K562 (cell line): ENCODE measurements around the gene SLCO3A1. TPM values are rescaled to one million over a fixed set of nuclear protein-coding genes. Genes with fewer than 3 reads are reported as not detected.

Experiments used
- ATAC-seq: fragments of 200-7000 bp; cut with Tn5 transposase; 3 replicates; pipeline ENCODE4 v1.9.1; 2020; ENCODE audit warnings: moderate library complexity
- BruUV-seq: library from RNA; stranded (reverse); fragments of 400-500 nt; replicated peaks from 2 replicates; lab custom pipeline; 2021; lab: Mats Ljungman, UMichigan
- CTCF ChIA-PET: fragments of 300-600 bp; formaldehyde crosslinking; extraction: SDS; loops from one replicate; lab custom pipeline; 2021; ENCODE audit warnings: low intra/inter-chr PET ratio; lab: Yijun Ruan, JAX
- POLR2A ChIA-PET: fragments of 300-600, 350-650 bp; sonication (Branson Sonifier 250); formaldehyde crosslinking; extraction: SDS; loops from one replicate; lab custom pipeline; 2021; ENCODE audit warnings: antibody characterized with exemption, inconsistent platforms; lab: Yijun Ruan, JAX
- DNase-seq, 4 experiments: peaks; one replicate each; pipeline versions ENCODE4 v3.0.0 to v3.0.0-alpha.2; 2011 to 2018; ENCODE audit warnings: low spot score in 3 of 4, mixed read lengths in 3 of 4; ENCODE audit errors: extremely low read depth in 1 of 4
- FAIRE-seq: peaks from 2 replicates; lab custom pipeline; 2011; peaks lifted over from hg19 to GRCh38; lab: Jason Lieb, UNC
- H2AFZ ChIP-seq: 2 replicates; pipeline ENCODE4 v1.6.0; 2011; ENCODE audit warnings: low read depth, low read length, control low read depth, inconsistent platforms
- H3K27ac ChIP-seq: fragments of 200-600 bp; 3 replicates; pipeline ENCODE4 v1.8.0; 2011; ENCODE audit warnings: low read depth, mild to moderate bottlenecking, control low read depth, inconsistent platforms, low read length, moderate library complexity, mixed read lengths; ENCODE audit errors: extremely low read depth
- H3K27me3 ChIP-seq, 2 experiments: fragments of 300-600 bp in 1 of 2; 2 replicates in 1 of 2; 3 replicates in 1 of 2; pipeline versions ENCODE4 v1.6.0 to v1.8.0; 2011; ENCODE audit warnings: inconsistent platforms in 2 of 2, low read length in 2 of 2, mild to moderate bottlenecking in 1 of 2, mixed read lengths in 1 of 2, moderate library complexity in 1 of 2; ENCODE audit not compliant: control insufficient read depth in 2 of 2, insufficient read depth in 2 of 2
- H3K36me3 ChIP-seq: fragments of 300-600 bp; 3 replicates; pipeline ENCODE4 v1.8.0; 2011; ENCODE audit warnings: mild to moderate bottlenecking, low read length, inconsistent platforms; ENCODE audit not compliant: control insufficient read depth, insufficient read depth
- H3K4me1 ChIP-seq, 2 experiments: fragments of 200-600 bp in 1 of 2; replicated peaks in 1 of 2; 2 replicates in 1 of 2; 3 replicates in 1 of 2; pipeline versions ENCODE4 v1.5.1 to v1.8.0; 2011; ENCODE audit warnings: inconsistent platforms in 2 of 2, low read length in 2 of 2, mild to moderate bottlenecking in 1 of 2, mixed read lengths in 1 of 2, moderate library complexity in 1 of 2; ENCODE audit not compliant: control insufficient read depth in 2 of 2, insufficient read depth in 2 of 2
- H3K4me2 ChIP-seq: 2 replicates; pipeline ENCODE4 v1.6.1; 2011; ENCODE audit warnings: low read length, control low read depth, inconsistent platforms, mixed read lengths; ENCODE audit not compliant: insufficient read depth
- H3K4me3 ChIP-seq: fragments of 200-600 bp; sonication (generic), shearing (Covaris generic); 2 replicates; pipeline ENCODE4 v1.5.1; 2016; ENCODE audit warnings: control low read depth, inconsistent platforms
- H3K79me2 ChIP-seq: fragments of 200-600 bp; 3 replicates; pipeline ENCODE4 v1.8.0; 2011; ENCODE audit warnings: low read length, inconsistent platforms; ENCODE audit not compliant: control insufficient read depth, insufficient read depth
- H3K9ac ChIP-seq, 2 experiments: 2 replicates each; pipeline versions ENCODE4 v1.6.0 to v1.6.1; 2011; ENCODE audit warnings: low read depth in 2 of 2, low read length in 2 of 2, control low read depth in 1 of 2, inconsistent platforms in 1 of 2, mild to moderate bottlenecking in 1 of 2, mixed read lengths in 1 of 2; ENCODE audit not compliant: insufficient read depth in 1 of 2
- H3K9me1 ChIP-seq: one replicate; pipeline ENCODE4 v1.6.0; 2011; ENCODE audit warnings: inconsistent platforms, mild to moderate bottlenecking, low read length, moderate library complexity; ENCODE audit not compliant: control insufficient read depth, insufficient read depth
- H3K9me3 ChIP-seq: replicated peaks from 2 replicates; pipeline ENCODE4 v1.5.1; 2011; ENCODE audit warnings: low read depth, low read length, inconsistent platforms; ENCODE audit not compliant: control insufficient read depth, insufficient read depth
- H4K20me1 ChIP-seq: replicated peaks from 2 replicates; pipeline ENCODE4 v1.6.1; 2011; ENCODE audit warnings: low read length, inconsistent platforms, mixed read lengths; ENCODE audit not compliant: control insufficient read depth, insufficient read depth
- E4F1 ChIP-seq: fragments of 250-450 bp; sonication (Bioruptor Pico); IDR thresholded peaks from 2 replicates; pipeline ENCODE4 v1.5.0; 2021; ENCODE audit warnings: mild to moderate bottlenecking, borderline replicate concordance
- HDAC8 ChIP-seq: fragments of 450-650 bp; IDR thresholded peaks from 2 replicates; pipeline ENCODE4 v1.6.1; 2016; ENCODE audit warnings: mild to moderate bottlenecking, missing genetic modification characterization, moderate library complexity, missing compliant biosample characterization
- HNRNPUL1 ChIP-seq: fragments of 200-400 bp; formaldehyde crosslinking; IDR thresholded peaks from 2 replicates; pipeline ENCODE4 v1.6.1; 2017; ENCODE audit warnings: low read length
- MBD1 ChIP-seq: fragments of 250-450 bp; sonication (Bioruptor Pico); IDR thresholded peaks from 2 replicates; pipeline ENCODE4 v1.8.0; 2022; ENCODE audit warnings: inconsistent platforms
- ZNF444 ChIP-seq: fragments of 250-450 bp; sonication (Bioruptor Pico); IDR thresholded peaks from 2 replicates; pipeline ENCODE4 v1.4.0; 2020; ENCODE audit warnings: mild to moderate bottlenecking, moderate library complexity
- WGBS: fragments of 100-300 bp; shearing (Covaris generic); methylation state at CpG from one replicate; pipeline ENCODE4 v1.1.6; 2016; ENCODE audit warnings: low coverage, mixed read lengths; ENCODE audit not compliant: insufficient coverage; ENCODE audit errors: missing lambda C conversion rate; 5-methylcytosine and 5-hydroxymethylcytosine counted together
- in situ Hi-C: fragments of 300-500 bp; cut with MboI; formaldehyde crosslinking; loops from 4 replicates; pipeline ENCODE4 v1.15.0; 2018; ENCODE audit warnings: inconsistent platforms, mixed read lengths
- intact Hi-C: fragments of 100-400 bp; cut with micrococcal nuclease; formaldehyde crosslinking; loops from 2 replicates; pipeline ENCODE4 v1.14.2; 2022
- polyA plus RNA-seq, 8 experiments: library from polyadenylated mRNA; depleted of rRNA in 4 of 8; stranded (reverse) in 5 of 8; unstranded in 3 of 8; fragments of >200 nt; fragmentation: Nextera tagmentation in 2 of 8; fragmentation: Illumina TruSeq in 1 of 8; extraction: Ambion mirVana in 2 of 8; extraction: Trizol in 1 of 8; gene quantifications; 2 replicates each; pipeline versions ENCODE4 v1.2.1 to v1.2.3, GENCODE V29; 2011 to 2014; ENCODE audit warnings: inconsistent platforms in 1 of 8, missing spikeins in 1 of 8
- total RNA-seq, 7 experiments: library from RNA; depleted of rRNA in 6 of 7; stranded (reverse); fragments of >200 nt in 6 of 7; fragmentation: Illumina TruSeq in 2 of 7; extraction: Trizol in 2 of 7; gene quantifications; 2 replicates each; pipeline versions ENCODE4 v1.2.1 to v1.2.3, GENCODE V29; 2011 to 2021; ENCODE audit warnings: low replicate concordance in 1 of 7
- TF ChIP-seq, protein P1 (sequence below), 2 experiments: fragments of 450-650 bp in 1 of 2; IDR thresholded peaks; 2 replicates each; pipeline ENCODE4 v1.6.1; 2011 to 2017; ENCODE audit warnings: low read depth in 2 of 2, antibody characterized with exemption in 1 of 2, borderline replicate concordance in 1 of 2, low read length in 1 of 2, mild to moderate bottlenecking in 1 of 2, mixed read lengths in 1 of 2; ENCODE audit not compliant: control insufficient read depth in 1 of 2

The SLCO3A1 gene
- total and polyA plus RNA-seq, 9 of the 15 experiments (the other 6 are each of a cell fraction or from before 2014, with no cell fraction given): 0.01 to 0.84 (median 0.06) TPM; not detected in 3

GRCh38 chr15:91897585-91898372 is 44.3 kb downstream of the SLCO3A1 start (continued):
- TF ChIP-seq, protein P1, sequence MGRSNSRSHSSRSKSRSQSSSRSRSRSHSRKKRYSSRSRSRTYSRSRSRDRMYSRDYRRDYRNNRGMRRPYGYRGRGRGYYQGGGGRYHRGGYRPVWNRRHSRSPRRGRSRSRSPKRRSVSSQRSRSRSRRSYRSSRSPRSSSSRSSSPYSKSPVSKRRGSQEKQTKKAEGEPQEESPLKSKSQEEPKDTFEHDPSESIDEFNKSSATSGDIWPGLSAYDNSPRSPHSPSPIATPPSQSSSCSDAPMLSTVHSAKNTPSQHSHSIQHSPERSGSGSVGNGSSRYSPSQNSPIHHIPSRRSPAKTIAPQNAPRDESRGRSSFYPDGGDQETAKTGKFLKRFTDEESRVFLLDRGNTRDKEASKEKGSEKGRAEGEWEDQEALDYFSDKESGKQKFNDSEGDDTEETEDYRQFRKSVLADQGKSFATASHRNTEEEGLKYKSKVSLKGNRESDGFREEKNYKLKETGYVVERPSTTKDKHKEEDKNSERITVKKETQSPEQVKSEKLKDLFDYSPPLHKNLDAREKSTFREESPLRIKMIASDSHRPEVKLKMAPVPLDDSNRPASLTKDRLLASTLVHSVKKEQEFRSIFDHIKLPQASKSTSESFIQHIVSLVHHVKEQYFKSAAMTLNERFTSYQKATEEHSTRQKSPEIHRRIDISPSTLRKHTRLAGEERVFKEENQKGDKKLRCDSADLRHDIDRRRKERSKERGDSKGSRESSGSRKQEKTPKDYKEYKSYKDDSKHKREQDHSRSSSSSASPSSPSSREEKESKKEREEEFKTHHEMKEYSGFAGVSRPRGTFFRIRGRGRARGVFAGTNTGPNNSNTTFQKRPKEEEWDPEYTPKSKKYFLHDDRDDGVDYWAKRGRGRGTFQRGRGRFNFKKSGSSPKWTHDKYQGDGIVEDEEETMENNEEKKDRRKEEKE (IDR thresholded peaks at IDR 0.05; ENCODE audit: borderline replicate concordance in 1 of 2, control insufficient read depth in 1 of 2, low read depth in 2 of 2, low read length in 1 of 2): no peak
- TF ChIP-seq HNRNPUL1: no peak
- TF ChIP-seq, all 486 proteins: peak for 0

GRCh38 chr15:91898843-91899242 is 45.3 kb downstream of the SLCO3A1 start:
- ChIA-PET CTCF (no interaction called here), POLR2A (no interaction called here)
- no peak overlapping the region for H3K27ac ChIP-seq
- H3K4me1 ChIP-seq: no peaks in the 10 kb centered on the region
- TF ChIP-seq E4F1 (no peak), ZNF444 (CRISPR knock-in tag) (no peak), HDAC8 (no peak), MBD1 (no peak)
- no peaks in the 10 kb centered on the region for H3K36me3 ChIP-seq
- DNase-seq: no peak
- H3K9me3 ChIP-seq: no peaks in the 10 kb centered on the region
- H3K9me1 ChIP-seq: no peaks in the 10 kb centered on the region
- WGBS: 0% methylated on average over 3 of the region's 3 CpGs
- H3K27me3 ChIP-seq: peaks cover 0 to 7% of the 10 kb centered on the region in 2 experiments; a peak in 1 of 5 replicates
- no peak overlapping the region for H3K4me3 ChIP-seq
- BruUV-seq: no TSS peak
- intact Hi-C loops: no loop called here
- no peaks in the 10 kb centered on the region for H4K20me1 ChIP-seq
- no peak for FAIRE-seq
- no peak overlapping the region for H2AFZ ChIP-seq
- H3K4me2 ChIP-seq: no peak overlapping the region
- no peaks in the 10 kb centered on the region for H3K79me2 ChIP-seq
- in situ Hi-C loops: no loop called here
- no peak overlapping the region for H3K9ac ChIP-seq
- no peak for ATAC-seq
